ENCODE measurements around the gene LDOC1. TPM values are rescaled to one million over a fixed set of nuclear protein-coding genes. Genes with fewer than 3 reads are reported as not detected.
"Not testable (repeated sequence)": the region's sequence is repeated elsewhere in the genome, so short reads cannot be mapped to it uniquely, and the experiment has no call there.

Gene LDOC1
- total RNA-seq, 1 experiment from 2014 or later: not detected

- Histone ChIP-seq H4K20me1 (ENCODE audit: insufficient read depth) (no peaks in the 10 kb centered on the region), H3K9me3 (ENCODE audit: control insufficient read depth in 1 of 2, insufficient read depth in 1 of 2, low read depth in 1 of 2, low read length in 2 of 2) (no peaks in the 10 kb centered on the region), H3K4me3 (replicated peaks in 1 of 2; ENCODE audit: low read depth in 1 of 2, low read length in 2 of 2) (no peak overlapping the region), H2AFZ (ENCODE audit: low read depth, low read length, poor library complexity, severe bottlenecking) (no peak overlapping the region), H3K4me1 (ENCODE audit: control insufficient read depth in 1 of 2, insufficient read depth in 2 of 2, low read length in 2 of 2) (no peaks in the 10 kb centered on the region), H3K27me3 (ENCODE audit: insufficient read depth, low read length) (no peaks in the 10 kb centered on the region), H3K4me2 (ENCODE audit: low read length) (no peak overlapping the region), H3K36me3 (ENCODE audit: control insufficient read depth in 1 of 2, insufficient read depth in 2 of 2, low read length in 2 of 2) (no peaks in the 10 kb centered on the region), H3K27ac (ENCODE audit: low read depth, low read length) (no peak overlapping the region), H3K9me2 (ENCODE audit: insufficient read depth) (no peaks in the 10 kb centered on the region), H3K9ac (ENCODE audit: low read length) (no peak overlapping the region), H3K79me2 (ENCODE audit: insufficient read depth, low read length) (no peaks in the 10 kb centered on the region)
- RAD21 ChIA-PET (ENCODE audit: low non-redundant PET in 1 of 2, low total read pairs in 2 of 2, uncharacterized antibody in 2 of 2, unreplicated experiment in 2 of 2): no interaction called here
- ATAC-seq: no peak
- CTCF ChIA-PET: no interaction called here
- intact Hi-C loops (cut with micrococcal nuclease): no loop called here
- POLR2A ChIA-PET: no interaction called here
- TF ChIP-seq CTCF (IDR thresholded peaks at IDR 0.05 in 2 of 3, conservative IDR thresholded peaks at IDR 0.05 in 1 of 3; ENCODE audit: borderline replicate concordance in 1 of 3, insufficient read depth in 1 of 3, low read depth in 2 of 3, low read length in 2 of 3) (no peak), ZNF274 (IDR thresholded peaks at IDR 0.05; ENCODE audit: low read depth, low read length) (no peak), ZFX (IDR thresholded peaks at IDR 0.05) (no peak), FOSL1 (IDR thresholded peaks at IDR 0.05; ENCODE audit: low read depth) (no peak), SIN3A (IDR thresholded peaks at IDR 0.05; ENCODE audit: low read depth) (no peak), RAD21 (IDR thresholded peaks at IDR 0.05; ENCODE audit: low read depth) (no peak), TCF7L2 (IDR thresholded peaks at IDR 0.05; ENCODE audit: borderline replicate concordance, extremely low read depth, insufficient read depth, insufficient read length) (no peak), CEBPB (IDR thresholded peaks at IDR 0.05; ENCODE audit: low read depth) (no peak), POLR2AphosphoS5 (IDR thresholded peaks at IDR 0.05; ENCODE audit: low read depth, low read length) (no peak), ATF3 (IDR thresholded peaks at IDR 0.05) (no peak), EZH2 (IDR thresholded peaks at IDR 0.05) (no peak), JUND (IDR thresholded peaks at IDR 0.05) (no peak), SRF (IDR thresholded peaks at IDR 0.05; ENCODE audit: low read depth) (no peak), EGR1 (IDR thresholded peaks at IDR 0.05; ENCODE audit: low read depth) (no peak), SP1 (IDR thresholded peaks at IDR 0.05; ENCODE audit: low read depth) (no peak), ZBTB33 (IDR thresholded peaks at IDR 0.05; ENCODE audit: extremely low read depth, insufficient replicate concordance, low read length) (no peak), ELF1 (IDR thresholded peaks at IDR 0.05; ENCODE audit: borderline replicate concordance, low read depth) (no peak), CBX3 (IDR thresholded peaks at IDR 0.05; ENCODE audit: low read depth) (no peak), YY1 (IDR thresholded peaks at IDR 0.05; ENCODE audit: extremely low read depth, insufficient replicate concordance, low read depth, low read length) (no peak), EZH2phosphoT487 (IDR thresholded peaks at IDR 0.05; ENCODE audit: borderline replicate concordance) (no peak)
- BruUV-seq (replicated peaks): no TSS peak
- DNase-seq (ENCODE audit: low read depth, low spot score): no peak
Observed at GRCh38 chrX:141201962-141202361, 25.0 kb upstream of the LDOC1 start.

GRCh38 chrX:141188573-141188972 lies 11.6 kb upstream of the LDOC1 start:
- CTCF ChIA-PET; BruUV-seq (replicated peaks); H3K4me2 ChIP-seq (ENCODE audit: low read length); intact Hi-C loops (cut with micrococcal nuclease); H3K4me1 ChIP-seq (ENCODE audit: control insufficient read depth in 1 of 2, insufficient read depth in 2 of 2, low read length in 2 of 2); H3K36me3 ChIP-seq (ENCODE audit: control insufficient read depth in 1 of 2, insufficient read depth in 2 of 2, low read length in 2 of 2); RAD21 ChIA-PET (ENCODE audit: low non-redundant PET in 1 of 2, low total read pairs in 2 of 2, uncharacterized antibody in 2 of 2, unreplicated experiment in 2 of 2); H3K79me2 ChIP-seq (ENCODE audit: insufficient read depth, low read length); H3K9me3 ChIP-seq (ENCODE audit: control insufficient read depth in 1 of 2, insufficient read depth in 1 of 2, low read depth in 1 of 2, low read length in 2 of 2); H4K20me1 ChIP-seq (ENCODE audit: insufficient read depth); H3K27me3 ChIP-seq (ENCODE audit: insufficient read depth, low read length); H3K4me3 ChIP-seq (replicated peaks in 1 of 2; ENCODE audit: low read depth in 1 of 2, low read length in 2 of 2); POLR2A ChIA-PET; ATAC-seq; H3K27ac ChIP-seq (ENCODE audit: low read depth, low read length); DNase-seq (ENCODE audit: low read depth, low spot score); H2AFZ ChIP-seq (ENCODE audit: low read depth, low read length, poor library complexity, severe bottlenecking); H3K9ac ChIP-seq (ENCODE audit: low read length); H3K9me2 ChIP-seq (ENCODE audit: insufficient read depth): not testable (repeated sequence)
